AG04449 (cell line): ENCODE results near the gene PDE6A.
"Not testable (repeated sequence)": the region's sequence is repeated elsewhere in the genome, so short reads cannot be mapped to it uniquely, and the experiment has no call there.

Experiments used
- CTCF ChIA-PET: fragments of 350-600 bp; formaldehyde crosslinking; extraction: SDS; loops from one replicate; lab custom pipeline; 2021; ENCODE audit warnings: antibody characterized with exemption; lab: Yijun Ruan, JAX
- POLR2A ChIA-PET: fragments of 400-600, 350-600 bp; formaldehyde crosslinking; extraction: SDS; loops from one replicate; lab custom pipeline; 2020; ENCODE audit warnings: antibody characterized with exemption, inconsistent platforms; lab: Yijun Ruan, JAX
- DNase-seq: peaks from one replicate; pipeline ENCODE4 v3.0.0-alpha.2; 2010; ENCODE audit warnings: low read depth, low spot score
- H3K4me3 ChIP-seq: 2 replicates; pipeline ENCODE4 v1.5.1; 2011; ENCODE audit warnings: low read depth, mild to moderate bottlenecking, control low read depth, low read length
- CTCF ChIP-seq: IDR thresholded peaks from one replicate; pipeline ENCODE4 v1.5.1; 2011; ENCODE audit warnings: mild to moderate bottlenecking, moderate library complexity, low read length, control low read depth, inconsistent platforms; ENCODE audit not compliant: insufficient read depth; ENCODE audit errors: missing control alignments

The PDE6A gene

DNA sequence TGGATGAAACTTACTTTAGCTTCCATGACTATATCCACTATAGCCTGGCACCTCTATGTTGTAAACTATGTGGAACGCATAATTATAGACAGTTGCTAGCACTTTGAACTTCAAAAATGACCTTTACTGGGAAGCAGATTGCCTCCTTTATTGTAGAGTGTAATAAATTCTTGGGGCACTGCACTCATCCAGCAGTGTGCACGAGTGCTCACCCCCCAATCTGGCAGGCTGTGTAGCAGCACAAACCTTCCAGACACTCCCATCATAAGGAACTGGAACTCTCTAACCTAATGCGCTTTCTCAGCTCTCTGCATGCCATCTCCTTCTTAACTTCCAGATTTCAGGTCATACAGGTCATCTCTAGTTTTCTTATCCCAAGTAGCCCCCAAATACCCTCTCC lies 1.5 kb upstream of the PDE6A start:
- TF ChIP-seq CTCF: no peak
- ChIA-PET POLR2A (no interaction called here), CTCF (interaction anchor here (1.3 to 2.1 kb wide), 3 partner anchors 10 to 16 kb away, joined by 4 to 13 read pairs (median 4); partner anchors contain the start of gene SLC26A2)
- no peak for DNase-seq
- no peak overlapping the region for H3K4me3 ChIP-seq

DNA sequence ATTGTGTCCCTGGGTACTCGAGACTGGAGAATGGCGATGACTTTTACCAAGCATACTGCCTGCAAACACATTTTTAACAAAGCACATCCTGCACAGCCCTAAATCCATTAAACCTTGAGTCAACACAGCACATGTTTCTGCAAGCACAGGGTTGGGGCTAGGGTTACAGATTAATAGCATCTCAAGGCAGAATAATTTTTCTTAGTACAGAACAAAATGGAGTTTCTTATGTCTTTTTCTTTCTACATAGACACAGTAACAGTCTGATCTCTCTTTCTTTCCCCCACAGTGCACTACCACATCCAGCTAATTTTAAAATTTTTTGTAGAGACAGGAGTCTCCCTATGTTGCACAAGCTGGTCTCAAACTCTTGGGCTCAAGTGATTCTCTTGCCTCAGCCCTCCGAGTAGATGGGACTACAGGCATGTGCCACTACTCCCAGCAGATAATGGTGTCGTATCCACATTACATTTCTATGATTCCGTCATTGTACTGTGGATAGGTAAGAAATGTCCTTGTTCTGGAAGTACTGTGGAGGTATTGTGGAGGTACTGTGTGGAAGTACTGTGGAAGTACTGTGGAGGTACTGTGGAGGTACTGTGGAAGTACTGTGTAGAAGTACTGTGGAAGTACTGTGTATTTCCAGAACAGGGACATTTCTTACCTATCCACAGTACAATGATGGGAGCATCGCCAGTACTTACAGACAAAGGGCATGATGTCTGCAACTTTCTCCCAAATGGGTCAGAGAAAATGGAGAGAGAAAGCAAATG lies 1.2 kb downstream of the PDE6A start:
- DNase-seq, POLR2A ChIA-PET, H3K4me3 ChIP-seq: not testable (repeated sequence)
- CTCF ChIA-PET: interaction anchor here (1.3 kb wide), 1 partner anchor 18 kb away, joined by 3 read pairs; no protein-coding TSS in a partner anchor

- CTCF ChIA-PET, H3K4me3 ChIP-seq, DNase-seq, POLR2A ChIA-PET: not testable (repeated sequence)
Observed at GRCh38 chr5:149942741-149943169, 1.8 kb downstream of the PDE6A start.

DNA sequence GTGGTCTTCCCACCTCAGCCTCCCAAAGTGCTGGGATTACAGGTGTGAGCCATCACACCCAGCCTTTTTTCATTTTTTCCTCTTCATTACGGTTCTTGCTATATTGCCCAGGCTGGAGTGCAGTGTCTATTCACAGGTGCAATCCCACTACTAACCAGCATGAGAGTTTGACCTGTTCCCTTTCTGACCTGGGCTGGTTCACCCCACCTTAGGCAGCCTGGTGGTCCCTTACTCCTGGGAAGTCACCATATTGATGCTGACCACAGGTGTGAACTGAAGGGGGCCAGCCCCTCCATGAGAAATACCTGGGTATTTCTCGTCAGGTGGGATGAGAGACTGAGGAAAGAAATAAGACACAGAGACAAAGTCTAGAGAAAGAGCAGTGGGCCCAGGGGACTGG lies 2.4 kb downstream of the PDE6A start:
- CTCF ChIA-PET: no interaction called here
- no peak overlapping the region for H3K4me3 ChIP-seq
- POLR2A ChIA-PET: no interaction called here
- TF ChIP-seq CTCF: no peak
- no peak for DNase-seq

- no peak overlapping the region for H3K4me3 ChIP-seq
- no peak for DNase-seq
- ChIA-PET CTCF (no interaction called here), POLR2A (no interaction called here)
- TF ChIP-seq CTCF: no peak
Observed at GRCh38 chr5:149941795-149942194, 2.8 kb downstream of the PDE6A start.

GRCh38 chr5:149940941-149941644 lies 3.5 kb downstream of the PDE6A start:
- ChIA-PET POLR2A (no interaction called here), CTCF (no interaction called here)
- DNase-seq: no peak
- TF ChIP-seq CTCF: no peak
- H3K4me3 ChIP-seq: no peak overlapping the region

- ChIA-PET CTCF (interaction anchor here (0.7 to 0.9 kb wide), 2 partner anchors 21 to 87 kb away, joined by 3 to 4 read pairs; no protein-coding TSS in a partner anchor), POLR2A (interaction anchor here (1.5 kb wide), 1 partner anchor 20 kb away, joined by 4 read pairs; the partner anchor contains the start of gene SLC26A2)
- no peak for DNase-seq
- H3K4me3 ChIP-seq: no peak overlapping the region
- no peak for TF ChIP-seq CTCF
Observed at GRCh38 chr5:149940077-149940574, 4.5 kb downstream of the PDE6A start.
